MCF 10A (cell line): ENCODE results near the gene OR10A5. TPM values are rescaled to one million over a fixed set of nuclear protein-coding genes. Genes with fewer than 3 reads are reported as not detected.

Experiments
- BruUV-seq: library from RNA; stranded (reverse); fragments of 400-500 nt; replicated peaks from 2 replicates; lab custom pipeline; 2021; lab: Mats Ljungman, UMichigan
- CTCF ChIA-PET: fragments of 300-600 bp; sonication (Branson Sonifier 250); formaldehyde crosslinking; extraction: SDS; loops from one replicate; lab custom pipeline; 2021; ENCODE audit warnings: antibody characterized with exemption, inconsistent platforms; lab: Yijun Ruan, JAX
- POLR2A ChIA-PET: fragments of 300-600, 350-650 bp; sonication (Branson Sonifier 250); formaldehyde crosslinking; extraction: SDS; loops from one replicate; lab custom pipeline; 2020; ENCODE audit warnings: antibody characterized with exemption, inconsistent platforms; lab: Yijun Ruan, JAX
- DNase-seq: peaks from one replicate; pipeline ENCODE4 v3.0.0-alpha.2; 2018; ENCODE audit not compliant: unreplicated experiment
- H3K27ac Mint-ChIP-seq: one replicate; pipeline ENCODE4 v1.8.0; 2022; ENCODE audit warnings: mild to moderate bottlenecking, low read depth, mixed read lengths; ENCODE audit not compliant: unreplicated experiment
- H3K27me3 Mint-ChIP-seq: one replicate; pipeline ENCODE4 v1.8.0; 2022; ENCODE audit warnings: mixed read lengths; ENCODE audit not compliant: insufficient read depth, unreplicated experiment
- H3K36me3 Mint-ChIP-seq: one replicate; pipeline ENCODE4 v1.8.0; 2022; ENCODE audit warnings: mild to moderate bottlenecking, moderate library complexity, mixed read lengths; ENCODE audit not compliant: insufficient read depth, unreplicated experiment
- H3K4me1 Mint-ChIP-seq: one replicate; pipeline ENCODE4 v1.8.0; 2022; ENCODE audit warnings: mixed read lengths; ENCODE audit not compliant: insufficient read depth, unreplicated experiment
- H3K4me3 Mint-ChIP-seq: one replicate; pipeline ENCODE4 v1.8.0; 2022; ENCODE audit warnings: mild to moderate bottlenecking, moderate library complexity, mixed read lengths; ENCODE audit not compliant: unreplicated experiment
- H3K9me3 Mint-ChIP-seq: one replicate; pipeline ENCODE4 v1.8.0; 2022; ENCODE audit warnings: mixed read lengths; ENCODE audit not compliant: unreplicated experiment
- CTCF ChIP-seq: fragments of 200-600 bp; IDR thresholded peaks from one replicate; pipeline ENCODE4 v1.8.0; 2022; ENCODE audit warnings: antibody characterized with exemption, mild to moderate bottlenecking; ENCODE audit not compliant: unreplicated experiment
- intact Hi-C: fragments of 100-400 bp; cut with micrococcal nuclease; formaldehyde crosslinking; loops from 2 replicates; pipeline ENCODE4 v1.14.1; 2022
- total RNA-seq: library from RNA; stranded (reverse); gene quantifications from 2 replicates; pipeline ENCODE4 v1.2.3, GENCODE V29; 2022

The OR10A5 gene
- total RNA-seq, 1 experiment from 2014 or later: not detected

- CTCF ChIA-PET: interaction anchor here (0.6 to 4.4 kb wide), 6 partner anchors 10 to 1287 kb away, joined by 3 to 45 read pairs (median 10); partner anchors contain the start of gene ZNF215
- Mint-ChIP-seq H3K4me1 (no peaks in the 10 kb centered on the region), H3K36me3 (no peaks in the 10 kb centered on the region), H3K9me3 (no peaks in the 10 kb centered on the region), H3K27me3 (peaks cover 21% of the 10 kb centered on the region), H3K27ac (no peak overlapping the region), H3K4me3 (no peak overlapping the region)
- no peak for DNase-seq
- POLR2A ChIA-PET: no interaction called here
- BruUV-seq: no TSS peak
- TF ChIP-seq CTCF: no peak
- intact Hi-C loops: no loop called here
These were observed 31.8 kb upstream of the OR10A5 start for GRCh38 chr11:6813656-6814055.

GRCh38 chr11:6817694-6818093 is 27.8 kb upstream of the OR10A5 start:
- CTCF ChIA-PET: interaction anchor here (0.6 to 1.0 kb wide), 3 partner anchors 112 to 285 kb away, joined by 3 to 4 read pairs (median 3); no protein-coding TSS in a partner anchor
- Mint-ChIP-seq H3K9me3 (no peaks in the 10 kb centered on the region), H3K4me1 (no peaks in the 10 kb centered on the region), H3K27ac (no peak overlapping the region), H3K27me3 (peaks cover 11% of the 10 kb centered on the region), H3K36me3 (no peaks in the 10 kb centered on the region), H3K4me3 (no peak overlapping the region)
- peak; percentile 23 for DNase-seq
- no peak for TF ChIP-seq CTCF
- intact Hi-C loops: no loop called here
- POLR2A ChIA-PET: no interaction called here
- BruUV-seq: no TSS peak

- Mint-ChIP-seq H3K4me3 (no peak overlapping the region), H3K36me3 (no peaks in the 10 kb centered on the region), H3K9me3 (no peaks in the 10 kb centered on the region), H3K27ac (no peak overlapping the region), H3K4me1 (no peaks in the 10 kb centered on the region), H3K27me3 (peaks cover 2% of the 10 kb centered on the region)
- TF ChIP-seq CTCF: no peak
- intact Hi-C loops: no loop called here
- CTCF ChIA-PET: interaction anchor here (0.5 to 1.4 kb wide), 7 partner anchors 8 to 836 kb away, joined by 3 to 7 read pairs (median 5); no protein-coding TSS in a partner anchor
- DNase-seq: no peak
- BruUV-seq: no TSS peak
- POLR2A ChIA-PET: no interaction called here
These were observed 26.5 kb upstream of the OR10A5 start for GRCh38 chr11:6818967-6819366.

- ChIA-PET CTCF (interaction anchor here (0.6 to 4.9 kb wide), 4 partner anchors 12 to 103 kb away, joined by 3 to 45 read pairs (median 4); partner anchors contain the start of gene OR2AG1), POLR2A (interaction anchor here (0.6 kb wide), 1 partner anchor 213 kb away, joined by 3 read pairs; no protein-coding TSS in a partner anchor)
- TF ChIP-seq CTCF: no peak
- H3K9me3 Mint-ChIP-seq: no peaks in the 10 kb centered on the region
- intact Hi-C loops: no loop called here
- no peak overlapping the region for H3K27ac Mint-ChIP-seq
- no TSS peak for BruUV-seq
- peak; percentile 10 for DNase-seq
- H3K4me1 Mint-ChIP-seq: peaks cover 6% of the 10 kb centered on the region
- no peaks in the 10 kb centered on the region for H3K36me3 Mint-ChIP-seq
- no peak overlapping the region for H3K4me3 Mint-ChIP-seq
- H3K27me3 Mint-ChIP-seq: no peaks in the 10 kb centered on the region
These were observed 21.2 kb upstream of the OR10A5 start for GRCh38 chr11:6824136-6824823.
